ENCODE measurements around the gene DLG2. TPM values are rescaled to one million over a fixed set of nuclear protein-coding genes. Genes with fewer than 3 reads are reported as not detected.
"Not testable (repeated sequence)": the region's sequence is repeated elsewhere in the genome, so short reads cannot be mapped to it uniquely, and the experiment has no call there.

The DLG2 gene
- polyA plus RNA-seq, 3 donors: 9.9 to 11.8 (median 10.1) TPM

GRCh38 chr11:85281550-85281949 is 345.6 kb downstream of the DLG2 start:
- DNase-seq (ENCODE audit: extremely low read depth in 1 of 11, low read depth in 9 of 11, low spot score in 4 of 11): no peak

GRCh38 chr11:85279267-85279666 is 347.9 kb downstream of the DLG2 start:
- DNase-seq (ENCODE audit: extremely low read depth in 1 of 11, low read depth in 9 of 11, low spot score in 4 of 11): no peak

- no peak for DNase-seq (ENCODE audit: extremely low read depth in 1 of 11, low read depth in 9 of 11, low spot score in 4 of 11)
These were observed 349.5 kb downstream of the DLG2 start for GRCh38 chr11:85277693-85278092.

DNA sequence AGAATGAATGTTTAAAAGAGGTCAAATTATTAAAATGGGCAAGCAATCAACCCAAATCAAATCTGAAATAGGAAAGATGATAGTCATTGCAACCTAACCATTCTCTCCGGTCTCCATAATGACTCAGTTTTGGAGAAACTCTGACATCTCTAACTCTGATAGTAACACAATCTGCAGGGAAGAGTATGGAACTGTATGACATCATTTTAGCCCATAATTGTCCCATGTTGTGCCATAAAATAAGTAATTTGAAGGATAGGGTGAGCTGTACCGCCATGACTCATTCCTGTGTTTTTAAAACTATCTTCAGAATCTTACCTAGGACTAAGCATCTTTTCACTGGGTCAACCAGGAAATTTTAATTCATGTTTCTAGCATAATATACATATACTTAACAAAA is 350.8 kb downstream of the DLG2 start:
- no peak for DNase-seq (ENCODE audit: extremely low read depth in 1 of 11, low read depth in 9 of 11, low spot score in 4 of 11)

DNA sequence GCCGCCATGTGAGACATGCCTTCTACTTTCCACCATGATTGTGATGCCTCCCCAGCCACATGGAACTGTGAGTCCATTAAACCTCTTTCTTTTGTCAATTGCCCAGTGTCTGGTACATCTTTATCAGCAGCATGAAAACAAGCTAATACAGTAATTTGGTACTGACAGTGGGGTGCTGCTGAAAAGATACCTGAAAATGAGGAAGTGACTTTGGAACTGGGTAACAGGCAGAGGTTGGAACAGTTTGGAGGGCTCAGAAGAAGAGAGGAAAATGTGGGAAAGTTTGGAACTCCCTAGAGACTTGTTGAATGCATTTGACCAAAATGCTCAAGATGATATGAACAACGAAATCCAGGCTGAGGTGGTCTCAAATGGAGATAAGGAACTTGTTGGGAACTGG is 356.8 kb downstream of the DLG2 start:
- not testable (repeated sequence) for DNase-seq (ENCODE audit: extremely low read depth in 1 of 11, low read depth in 9 of 11, low spot score in 4 of 11)

- DNase-seq (ENCODE audit: extremely low read depth in 1 of 11, low read depth in 9 of 11, low spot score in 4 of 11): no peak
These were observed 358.0 kb downstream of the DLG2 start for GRCh38 chr11:85269109-85269508.

GRCh38 chr11:85266646-85267045 is 360.5 kb downstream of the DLG2 start:
- DNase-seq (ENCODE audit: extremely low read depth in 1 of 11, low read depth in 9 of 11, low spot score in 4 of 11): no peak

- no peak for DNase-seq (ENCODE audit: extremely low read depth in 1 of 11, low read depth in 9 of 11, low spot score in 4 of 11)
These were observed 363.8 kb downstream of the DLG2 start for GRCh38 chr11:85263328-85263727.

DNA sequence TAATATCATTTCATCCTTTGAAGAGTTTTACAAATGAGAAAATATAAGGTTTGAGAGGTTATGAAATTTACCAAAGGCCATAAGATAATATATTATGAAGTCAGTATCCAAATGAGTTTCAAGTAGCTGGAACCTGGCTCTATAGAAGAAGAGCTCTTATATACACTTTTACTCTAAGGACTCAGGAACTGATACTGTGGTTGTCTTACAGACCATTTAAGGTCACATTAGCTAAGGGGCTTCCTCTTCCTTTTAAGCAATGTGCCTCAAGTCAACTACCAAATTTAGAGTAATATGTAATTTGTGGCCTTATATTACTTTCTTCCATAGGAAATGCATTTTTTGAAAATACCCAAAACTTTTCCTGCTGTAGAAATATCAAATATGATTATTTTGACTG is 369.3 kb downstream of the DLG2 start:
- DNase-seq (ENCODE audit: extremely low read depth in 1 of 11, low read depth in 9 of 11, low spot score in 4 of 11): no peak

GRCh38 chr11:85256433-85256832 is 370.7 kb downstream of the DLG2 start:
- no peak for DNase-seq (ENCODE audit: extremely low read depth in 1 of 11, low read depth in 9 of 11, low spot score in 4 of 11)

GRCh38 chr11:85249482-85249881 is 377.7 kb downstream of the DLG2 start:
- no peak for DNase-seq (ENCODE audit: extremely low read depth in 1 of 11, low read depth in 9 of 11, low spot score in 4 of 11)

DNA sequence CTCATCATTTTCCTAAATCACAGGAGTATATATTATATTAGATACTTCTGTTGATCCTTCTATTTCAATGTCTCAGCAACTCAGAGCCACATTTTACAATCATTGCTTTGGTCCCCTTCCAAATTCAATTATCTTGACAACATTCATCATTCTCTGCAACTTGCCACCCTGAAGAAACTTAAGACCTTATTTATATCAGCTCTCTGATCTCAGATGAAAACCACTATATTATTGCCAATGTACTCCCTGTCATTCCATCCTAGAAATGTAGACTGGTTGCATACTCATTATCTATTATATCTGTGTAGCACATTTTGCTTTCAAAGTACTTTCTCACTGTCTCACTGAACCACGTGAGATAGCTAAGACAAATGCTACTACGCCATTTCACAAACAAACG is 379.3 kb downstream of the DLG2 start:
- DNase-seq (ENCODE audit: extremely low read depth in 1 of 11, low read depth in 9 of 11, low spot score in 4 of 11): no peak

DNA sequence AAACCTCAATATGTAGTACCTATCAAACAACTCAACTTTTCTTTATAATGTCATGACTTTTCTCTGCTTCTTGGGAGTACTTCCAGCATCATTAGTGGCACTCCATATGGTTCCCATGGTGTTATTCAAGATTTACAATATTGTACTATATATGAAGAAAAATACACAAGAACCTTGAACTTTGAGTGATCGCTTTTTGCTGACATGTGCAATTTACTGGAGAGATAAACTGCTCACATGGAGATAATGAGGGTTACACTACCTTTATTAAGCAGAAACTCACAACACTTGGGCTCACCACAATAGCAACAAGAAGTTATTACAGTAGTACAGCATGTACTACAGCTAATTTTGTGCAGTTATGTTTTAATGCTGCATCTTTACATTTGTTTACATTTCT is 388.2 kb downstream of the DLG2 start:
- no peak for DNase-seq (ENCODE audit: extremely low read depth in 1 of 11, low read depth in 9 of 11, low spot score in 4 of 11)

GRCh38 chr11:85238038-85238437 is 389.1 kb downstream of the DLG2 start:
- not testable (repeated sequence) for DNase-seq (ENCODE audit: extremely low read depth in 1 of 11, low read depth in 9 of 11, low spot score in 4 of 11)

DNA sequence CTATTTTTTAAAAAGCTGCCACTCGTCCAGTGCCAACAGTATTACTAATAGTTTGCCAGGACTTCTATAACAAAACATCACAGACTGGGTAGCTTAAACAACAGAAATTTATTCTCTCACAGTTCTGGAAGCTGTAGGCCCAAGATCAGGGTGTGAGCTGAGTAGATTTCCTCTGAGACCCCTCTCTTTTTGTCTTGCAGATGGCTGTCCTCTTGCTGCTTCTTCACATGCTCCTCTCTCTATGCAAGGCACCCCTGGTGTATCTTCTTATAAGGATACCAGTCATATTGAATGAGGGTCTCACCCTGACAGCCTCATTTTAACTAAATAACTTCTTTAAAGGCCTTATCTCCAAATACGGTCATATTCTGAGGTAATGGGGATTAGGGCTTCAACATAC is 390.9 kb downstream of the DLG2 start:
- no peak for DNase-seq (ENCODE audit: extremely low read depth in 1 of 11, low read depth in 9 of 11, low spot score in 4 of 11)

DNA sequence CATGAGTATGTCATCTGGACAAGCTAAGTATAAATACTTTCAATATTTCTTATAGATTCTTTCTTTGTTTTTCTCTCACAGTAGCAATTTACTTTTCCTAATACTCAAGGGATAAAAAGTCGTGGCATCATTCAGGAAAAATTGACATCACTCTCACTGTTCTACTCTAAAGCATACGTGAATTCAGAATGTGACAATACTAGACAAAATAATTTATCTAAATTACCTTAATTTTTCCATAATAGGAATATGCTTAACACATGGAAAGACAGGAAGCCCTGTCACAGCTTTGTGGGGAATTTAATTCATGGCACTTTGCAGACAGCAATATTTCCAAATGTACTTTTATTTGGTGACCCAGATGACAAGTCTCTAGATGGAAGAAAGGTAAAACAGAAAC is 394.6 kb downstream of the DLG2 start:
- DNase-seq (ENCODE audit: extremely low read depth in 1 of 11, low read depth in 9 of 11, low spot score in 4 of 11): no peak

DNA sequence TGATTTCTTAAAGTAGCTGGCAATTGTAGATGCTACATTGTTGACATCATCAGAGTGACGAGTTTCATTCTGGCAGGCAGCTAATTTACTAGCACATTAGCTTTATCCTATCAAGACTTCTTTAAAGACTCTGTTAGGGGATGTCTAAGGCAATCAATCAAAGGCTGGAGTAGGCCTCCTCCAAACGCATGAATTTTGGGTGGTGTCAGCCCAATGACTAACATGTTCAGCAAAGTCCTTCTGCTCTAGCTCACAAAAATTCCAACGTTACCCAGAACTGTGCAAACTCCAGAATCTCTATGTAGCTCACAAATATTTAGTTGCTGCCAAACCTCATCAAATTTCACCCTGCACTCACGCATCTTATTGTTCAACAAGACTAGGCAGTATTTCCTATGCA is 395.6 kb downstream of the DLG2 start:
- DNase-seq (ENCODE audit: extremely low read depth in 1 of 11, low read depth in 9 of 11, low spot score in 4 of 11): no peak

DNA sequence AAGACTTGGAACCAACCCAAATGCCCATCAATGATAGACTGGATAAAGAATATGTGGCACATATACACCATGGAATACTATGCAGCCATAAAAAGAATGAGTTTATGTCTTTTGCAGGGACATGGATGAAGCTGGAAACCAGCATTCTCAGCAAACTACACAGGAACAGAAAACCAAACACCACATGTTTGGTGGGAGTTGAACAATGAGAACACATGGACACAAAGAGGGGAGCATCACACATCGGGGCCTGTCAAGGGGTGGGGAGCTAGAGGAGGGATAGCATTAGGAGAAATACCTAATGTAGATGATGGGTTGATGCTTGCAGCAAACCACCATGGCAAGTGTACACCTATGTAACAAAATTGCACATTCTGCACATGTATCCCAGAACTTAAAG is 397.4 kb downstream of the DLG2 start:
- not testable (repeated sequence) for DNase-seq (ENCODE audit: extremely low read depth in 1 of 11, low read depth in 9 of 11, low spot score in 4 of 11)

DNA sequence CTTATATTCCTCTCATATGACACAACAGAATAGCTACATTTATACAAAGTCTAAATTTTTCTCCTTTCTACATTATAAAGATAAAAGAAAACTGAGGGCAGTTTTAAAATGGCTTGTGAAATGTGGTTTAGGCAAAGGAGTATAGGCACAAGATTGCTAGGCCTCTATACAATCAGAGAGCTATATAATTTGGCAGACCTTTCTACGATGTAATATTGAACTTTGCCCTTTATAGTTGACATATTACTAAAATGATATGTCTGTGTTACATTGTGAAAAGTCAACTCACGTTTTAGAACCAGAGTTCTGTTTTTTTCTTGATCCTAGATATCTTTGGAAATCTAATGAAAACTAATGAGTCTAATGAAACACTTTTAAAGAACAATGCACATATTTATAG is 430.2 kb downstream of the DLG2 start:
- no peak for DNase-seq (ENCODE audit: extremely low read depth in 1 of 11, low read depth in 9 of 11, low spot score in 4 of 11)

GRCh38 chr11:85195934-85196333 is 431.2 kb downstream of the DLG2 start:
- DNase-seq (ENCODE audit: extremely low read depth in 1 of 11, low read depth in 9 of 11, low spot score in 4 of 11): no peak

- no peak for DNase-seq (ENCODE audit: extremely low read depth in 1 of 11, low read depth in 9 of 11, low spot score in 4 of 11)
These were observed 439.2 kb downstream of the DLG2 start for GRCh38 chr11:85187992-85188391.

DNA sequence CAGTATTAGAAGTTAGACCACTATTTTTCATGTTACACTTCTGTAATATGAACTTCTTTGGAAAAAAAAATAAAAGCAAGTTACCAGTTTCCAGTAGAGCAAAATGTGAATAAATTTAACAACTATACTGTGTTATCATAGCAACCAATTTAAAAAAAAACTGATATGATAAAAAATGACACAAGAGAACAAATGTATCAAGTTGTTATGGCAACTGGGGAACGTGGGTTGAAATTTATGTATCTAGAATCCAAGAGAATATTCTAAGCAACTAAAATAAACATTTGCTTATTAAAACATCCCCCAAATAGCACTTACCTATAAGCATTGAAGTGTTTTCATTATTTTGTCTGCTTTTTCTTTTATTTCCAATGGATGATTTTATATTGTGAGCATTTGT is 442.4 kb downstream of the DLG2 start:
- DNase-seq (ENCODE audit: extremely low read depth in 1 of 11, low read depth in 9 of 11, low spot score in 4 of 11): no peak
